ENCODE measurements around the gene PRSS48.

DNA sequence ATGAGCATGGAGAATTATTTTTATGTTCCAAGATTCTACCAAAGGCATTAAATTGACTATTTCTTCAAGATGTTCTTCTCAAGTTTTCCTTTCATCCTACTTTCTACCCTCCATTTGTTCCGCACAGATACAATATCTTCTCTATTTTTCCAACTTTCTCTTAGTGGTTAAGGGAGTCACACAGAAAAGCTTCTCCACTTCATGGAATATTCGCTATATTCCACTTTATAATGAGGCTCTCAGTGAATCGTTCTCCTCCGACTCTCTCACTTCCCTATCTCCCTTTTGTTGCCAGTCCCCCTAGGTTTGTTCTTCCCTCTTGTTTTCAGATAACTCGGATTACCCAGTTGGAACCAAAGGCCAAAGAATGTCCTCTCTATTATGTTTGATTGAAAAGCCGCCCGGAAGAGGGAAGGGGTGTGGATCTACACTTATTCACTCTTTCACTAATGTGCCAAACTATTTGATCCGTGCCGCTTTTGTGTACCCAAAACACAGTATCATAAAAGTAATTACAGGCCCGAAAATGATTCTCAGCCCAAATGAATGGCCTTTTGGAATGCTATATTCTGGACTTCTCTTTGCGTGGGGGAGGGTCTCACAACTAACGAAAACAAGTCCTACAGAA is 47.3 kb downstream of the PRSS48 start:
- TF ChIP-seq, protein P1, sequence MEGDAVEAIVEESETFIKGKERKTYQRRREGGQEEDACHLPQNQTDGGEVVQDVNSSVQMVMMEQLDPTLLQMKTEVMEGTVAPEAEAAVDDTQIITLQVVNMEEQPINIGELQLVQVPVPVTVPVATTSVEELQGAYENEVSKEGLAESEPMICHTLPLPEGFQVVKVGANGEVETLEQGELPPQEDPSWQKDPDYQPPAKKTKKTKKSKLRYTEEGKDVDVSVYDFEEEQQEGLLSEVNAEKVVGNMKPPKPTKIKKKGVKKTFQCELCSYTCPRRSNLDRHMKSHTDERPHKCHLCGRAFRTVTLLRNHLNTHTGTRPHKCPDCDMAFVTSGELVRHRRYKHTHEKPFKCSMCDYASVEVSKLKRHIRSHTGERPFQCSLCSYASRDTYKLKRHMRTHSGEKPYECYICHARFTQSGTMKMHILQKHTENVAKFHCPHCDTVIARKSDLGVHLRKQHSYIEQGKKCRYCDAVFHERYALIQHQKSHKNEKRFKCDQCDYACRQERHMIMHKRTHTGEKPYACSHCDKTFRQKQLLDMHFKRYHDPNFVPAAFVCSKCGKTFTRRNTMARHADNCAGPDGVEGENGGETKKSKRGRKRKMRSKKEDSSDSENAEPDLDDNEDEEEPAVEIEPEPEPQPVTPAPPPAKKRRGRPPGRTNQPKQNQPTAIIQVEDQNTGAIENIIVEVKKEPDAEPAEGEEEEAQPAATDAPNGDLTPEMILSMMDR (IDR thresholded peaks at IDR 0.05; ENCODE audit: borderline replicate concordance, extremely low read depth, low read length, poor library complexity, severe bottlenecking), result no peak
- no peak for TF ChIP-seq EZH2 (IDR thresholded peaks at IDR 0.05; ENCODE audit: borderline replicate concordance, low read depth, low read length, severe bottlenecking)

All from DND-41 (cell line).